ENCODE measurements around the gene ATP6V1B1.

DNA sequence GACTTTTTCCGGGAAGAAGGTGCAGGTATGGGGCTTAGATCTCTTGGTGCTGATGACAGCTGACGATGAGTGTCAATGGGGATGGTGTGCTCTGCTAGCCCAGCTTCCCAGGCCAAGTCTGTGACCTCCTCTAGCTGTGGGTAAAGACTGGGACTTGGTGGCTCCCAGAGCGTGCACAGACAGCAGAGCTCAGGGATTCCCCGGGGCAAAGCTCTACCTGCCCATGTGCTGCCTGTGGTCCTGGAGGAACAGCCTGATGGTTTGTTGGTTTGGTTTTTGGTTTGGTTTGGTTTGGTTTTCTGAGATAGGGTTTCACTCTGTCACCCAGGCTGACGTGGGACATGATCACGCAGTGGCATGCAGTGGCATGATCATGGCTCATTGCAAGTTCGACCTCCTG lies 19.2 kb downstream of the ATP6V1B1 start:
- TF ChIP-seq, protein P1, sequence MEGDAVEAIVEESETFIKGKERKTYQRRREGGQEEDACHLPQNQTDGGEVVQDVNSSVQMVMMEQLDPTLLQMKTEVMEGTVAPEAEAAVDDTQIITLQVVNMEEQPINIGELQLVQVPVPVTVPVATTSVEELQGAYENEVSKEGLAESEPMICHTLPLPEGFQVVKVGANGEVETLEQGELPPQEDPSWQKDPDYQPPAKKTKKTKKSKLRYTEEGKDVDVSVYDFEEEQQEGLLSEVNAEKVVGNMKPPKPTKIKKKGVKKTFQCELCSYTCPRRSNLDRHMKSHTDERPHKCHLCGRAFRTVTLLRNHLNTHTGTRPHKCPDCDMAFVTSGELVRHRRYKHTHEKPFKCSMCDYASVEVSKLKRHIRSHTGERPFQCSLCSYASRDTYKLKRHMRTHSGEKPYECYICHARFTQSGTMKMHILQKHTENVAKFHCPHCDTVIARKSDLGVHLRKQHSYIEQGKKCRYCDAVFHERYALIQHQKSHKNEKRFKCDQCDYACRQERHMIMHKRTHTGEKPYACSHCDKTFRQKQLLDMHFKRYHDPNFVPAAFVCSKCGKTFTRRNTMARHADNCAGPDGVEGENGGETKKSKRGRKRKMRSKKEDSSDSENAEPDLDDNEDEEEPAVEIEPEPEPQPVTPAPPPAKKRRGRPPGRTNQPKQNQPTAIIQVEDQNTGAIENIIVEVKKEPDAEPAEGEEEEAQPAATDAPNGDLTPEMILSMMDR (IDR thresholded peaks at IDR 0.05; ENCODE audit: low read depth, low read length): no peak
- TF ChIP-seq POLR2A (IDR thresholded peaks at IDR 0.05; ENCODE audit: extremely low read depth, insufficient read length) (no peak), MYC (IDR thresholded peaks at IDR 0.05; ENCODE audit: low read depth, low read length) (no peak)

All from NB4 (cell line).